ENCODE data around the gene GPR35.

The GPR35 gene

DNA sequence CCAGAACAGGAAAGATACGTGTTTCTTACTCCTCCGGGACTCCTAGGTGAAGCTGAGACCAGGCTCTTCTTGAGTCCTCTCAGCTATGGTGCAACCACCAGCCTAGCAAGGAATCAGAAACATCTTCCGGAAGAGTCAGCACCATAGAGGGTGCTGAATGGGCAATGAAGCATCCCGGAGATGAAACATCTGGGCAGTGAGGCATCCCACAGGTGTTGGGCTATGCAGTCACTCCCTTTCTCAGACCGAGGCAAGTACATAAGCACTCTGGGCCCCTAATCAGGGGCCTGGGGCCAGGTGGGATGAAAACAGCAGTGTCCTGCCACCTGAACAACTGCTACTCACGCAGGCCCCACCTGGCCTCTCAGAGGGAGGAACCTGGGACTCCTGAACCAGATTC is 40.2 kb upstream of the GPR35 start:
- peak overlapping the region; percentile 84 for H3K4me3 ChIP-seq (replicated peaks; ENCODE audit: insufficient read depth, low read length)
- no peak for DNase-seq (ENCODE audit: low read depth in 1 of 2, low spot score in 1 of 2)
- H3K27me3 ChIP-seq (ENCODE audit: insufficient read depth, poor library complexity, severe bottlenecking) = no peaks in the 10 kb centered on the region
- H3K27ac ChIP-seq (replicated peaks) = no peak overlapping the region
- TF ChIP-seq, protein P1, sequence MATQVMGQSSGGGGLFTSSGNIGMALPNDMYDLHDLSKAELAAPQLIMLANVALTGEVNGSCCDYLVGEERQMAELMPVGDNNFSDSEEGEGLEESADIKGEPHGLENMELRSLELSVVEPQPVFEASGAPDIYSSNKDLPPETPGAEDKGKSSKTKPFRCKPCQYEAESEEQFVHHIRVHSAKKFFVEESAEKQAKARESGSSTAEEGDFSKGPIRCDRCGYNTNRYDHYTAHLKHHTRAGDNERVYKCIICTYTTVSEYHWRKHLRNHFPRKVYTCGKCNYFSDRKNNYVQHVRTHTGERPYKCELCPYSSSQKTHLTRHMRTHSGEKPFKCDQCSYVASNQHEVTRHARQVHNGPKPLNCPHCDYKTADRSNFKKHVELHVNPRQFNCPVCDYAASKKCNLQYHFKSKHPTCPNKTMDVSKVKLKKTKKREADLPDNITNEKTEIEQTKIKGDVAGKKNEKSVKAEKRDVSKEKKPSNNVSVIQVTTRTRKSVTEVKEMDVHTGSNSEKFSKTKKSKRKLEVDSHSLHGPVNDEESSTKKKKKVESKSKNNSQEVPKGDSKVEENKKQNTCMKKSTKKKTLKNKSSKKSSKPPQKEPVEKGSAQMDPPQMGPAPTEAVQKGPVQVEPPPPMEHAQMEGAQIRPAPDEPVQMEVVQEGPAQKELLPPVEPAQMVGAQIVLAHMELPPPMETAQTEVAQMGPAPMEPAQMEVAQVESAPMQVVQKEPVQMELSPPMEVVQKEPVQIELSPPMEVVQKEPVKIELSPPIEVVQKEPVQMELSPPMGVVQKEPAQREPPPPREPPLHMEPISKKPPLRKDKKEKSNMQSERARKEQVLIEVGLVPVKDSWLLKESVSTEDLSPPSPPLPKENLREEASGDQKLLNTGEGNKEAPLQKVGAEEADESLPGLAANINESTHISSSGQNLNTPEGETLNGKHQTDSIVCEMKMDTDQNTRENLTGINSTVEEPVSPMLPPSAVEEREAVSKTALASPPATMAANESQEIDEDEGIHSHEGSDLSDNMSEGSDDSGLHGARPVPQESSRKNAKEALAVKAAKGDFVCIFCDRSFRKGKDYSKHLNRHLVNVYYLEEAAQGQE (IDR thresholded peaks at IDR 0.05; ENCODE audit: insufficient replicate concordance, low read depth) = no peak
- TF ChIP-seq POLR2AphosphoS5 (IDR thresholded peaks at IDR 0.05; ENCODE audit: low read depth) (no peak), GABPA (IDR thresholded peaks at IDR 0.05; ENCODE audit: low read depth) (no peak), SPI1 (IDR thresholded peaks at IDR 0.05; ENCODE audit: borderline replicate concordance, low read depth) (no peak)
- TF ChIP-seq, protein P2, sequence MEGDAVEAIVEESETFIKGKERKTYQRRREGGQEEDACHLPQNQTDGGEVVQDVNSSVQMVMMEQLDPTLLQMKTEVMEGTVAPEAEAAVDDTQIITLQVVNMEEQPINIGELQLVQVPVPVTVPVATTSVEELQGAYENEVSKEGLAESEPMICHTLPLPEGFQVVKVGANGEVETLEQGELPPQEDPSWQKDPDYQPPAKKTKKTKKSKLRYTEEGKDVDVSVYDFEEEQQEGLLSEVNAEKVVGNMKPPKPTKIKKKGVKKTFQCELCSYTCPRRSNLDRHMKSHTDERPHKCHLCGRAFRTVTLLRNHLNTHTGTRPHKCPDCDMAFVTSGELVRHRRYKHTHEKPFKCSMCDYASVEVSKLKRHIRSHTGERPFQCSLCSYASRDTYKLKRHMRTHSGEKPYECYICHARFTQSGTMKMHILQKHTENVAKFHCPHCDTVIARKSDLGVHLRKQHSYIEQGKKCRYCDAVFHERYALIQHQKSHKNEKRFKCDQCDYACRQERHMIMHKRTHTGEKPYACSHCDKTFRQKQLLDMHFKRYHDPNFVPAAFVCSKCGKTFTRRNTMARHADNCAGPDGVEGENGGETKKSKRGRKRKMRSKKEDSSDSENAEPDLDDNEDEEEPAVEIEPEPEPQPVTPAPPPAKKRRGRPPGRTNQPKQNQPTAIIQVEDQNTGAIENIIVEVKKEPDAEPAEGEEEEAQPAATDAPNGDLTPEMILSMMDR (IDR thresholded peaks at IDR 0.05; ENCODE audit: insufficient read depth, low read length) = no peak

DNA sequence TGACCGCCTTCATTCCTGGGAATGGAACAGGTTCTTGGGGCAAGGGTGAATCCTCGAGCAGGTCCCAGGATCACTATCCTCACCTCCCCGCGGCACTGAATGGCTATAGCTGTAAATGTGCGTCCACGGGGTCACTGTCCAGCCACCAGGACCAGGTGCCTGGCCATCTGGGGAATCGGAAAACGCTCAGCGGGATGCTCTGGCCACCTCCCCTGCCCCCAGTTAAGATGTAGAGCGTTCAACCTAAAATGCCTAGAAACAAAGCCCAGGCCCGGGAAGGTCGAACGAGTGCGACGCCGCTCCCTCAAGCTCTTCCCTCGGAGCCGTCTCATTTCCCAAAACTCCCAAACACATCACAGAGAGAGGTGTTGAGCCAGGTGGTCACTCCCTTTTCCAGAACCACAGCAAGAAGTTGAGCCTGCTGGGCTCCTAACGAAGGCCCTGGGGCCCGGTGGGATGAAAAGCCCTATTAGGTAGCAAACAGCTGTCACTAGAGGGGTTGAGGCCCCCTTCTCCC is 39.5 kb upstream of the GPR35 start:
- H3K27ac ChIP-seq (replicated peaks) = peak overlapping the region; percentile 98
- H3K4me3 ChIP-seq (replicated peaks; ENCODE audit: insufficient read depth, low read length) = peak overlapping the region; percentile 84
- H3K27me3 ChIP-seq (ENCODE audit: insufficient read depth, poor library complexity, severe bottlenecking) = no peaks in the 10 kb centered on the region
- DNase-seq (ENCODE audit: low read depth in 1 of 2, low spot score in 1 of 2) = no peak
- TF ChIP-seq SPI1 (IDR thresholded peaks at IDR 0.05; ENCODE audit: borderline replicate concordance, low read depth) (no peak), GABPA (IDR thresholded peaks at IDR 0.05; ENCODE audit: low read depth) (no peak), POLR2AphosphoS5 (IDR thresholded peaks at IDR 0.05; ENCODE audit: low read depth) (no peak)
- TF ChIP-seq, protein P2 (IDR thresholded peaks at IDR 0.05; ENCODE audit: insufficient read depth, low read length) = no peak
- TF ChIP-seq, protein P1 (IDR thresholded peaks at IDR 0.05; ENCODE audit: insufficient replicate concordance, low read depth) = no peak

GRCh38 chr2:240586198-240586918 is 38.9 kb upstream of the GPR35 start, which contains the start of gene CAPN10:
Gene CAPN10, plus strand, starts transcription at chr2:240586734. Its CDS starts 178 bp downstream, at chr2:240586912.
- H3K4me3 ChIP-seq (replicated peaks; ENCODE audit: insufficient read depth, low read length) = peak within 1 kb of the TSS; percentile 84
- TF ChIP-seq POLR2AphosphoS5 (IDR thresholded peaks at IDR 0.05; ENCODE audit: low read depth) (peak; percentile 45; the same call in 1 of the 2 replicates), SPI1 (IDR thresholded peaks at IDR 0.05; ENCODE audit: borderline replicate concordance, low read depth) (peak; percentile 34; the same call in 1 of the 2 replicates), GABPA (IDR thresholded peaks at IDR 0.05; ENCODE audit: low read depth) (peak; percentile 86)
- TF ChIP-seq, protein P2 (IDR thresholded peaks at IDR 0.05; ENCODE audit: insufficient read depth, low read length) = no peak
- no peaks in the 10 kb centered on the region for H3K27me3 ChIP-seq (ENCODE audit: insufficient read depth, poor library complexity, severe bottlenecking)
- peak; percentile 92 to 97 for DNase-seq (ENCODE audit: low read depth in 1 of 2, low spot score in 1 of 2)
- H3K27ac ChIP-seq (replicated peaks) = peak within 1 kb of the TSS; percentile 98

Data from HL-60 (cell line).